Bladder microvascular endothelial cell (primary cell): ENCODE measurements around the gene INSL3. TPM values are rescaled to one million over a fixed set of nuclear protein-coding genes. Genes with fewer than 3 reads are reported as not detected.

ENCODE experiments used
- total RNA-seq: library from RNA; depleted of rRNA; stranded (reverse); fragments of >200 nt; gene quantifications from 2 replicates; pipeline ENCODE4 v1.2.3, GENCODE V29; 2014

INSL3 gene
- total RNA-seq = not detected in 2 replicates

GRCh38 chr19:17821190-17821589, at the start of gene INSL3:
Gene INSL3, minus strand, starts transcription at chr19:17821519. Its CDS starts 13 bp downstream, at chr19:17821506.

GRCh38 chr19:17859533-17860330, 38.4 kb upstream of the INSL3 start, which contains the start of gene RPL18A:
Gene RPL18A, plus strand, starts transcription at chr19:17859910. Its CDS starts 47 bp downstream, at chr19:17859957.

GRCh38 chr19:17847538-17848366, 26.4 kb upstream of the INSL3 start, which contains the start of gene JAK3:
Gene JAK3, minus strand, starts transcription at chr19:17847982. Its CDS starts 3,565 bp downstream, at chr19:17844417.

GRCh38 chr19:17794731-17795494, 26.4 kb downstream of the INSL3 start, which contains the start of gene B3GNT3:
Gene B3GNT3, plus strand, starts transcription at chr19:17795138. Its CDS starts 12,670 bp downstream, at chr19:17807808.

Other genes starting within 250 kb of the INSL3 start
- gene UNC13A, start 133.2 kb downstream of the INSL3 start, total RNA-seq = 0.16 and 0.57 TPM in 2 replicates
- 24.1 and 84.1 TPM in 2 replicates for gene MAP1S, start 102.0 kb downstream of the INSL3 start, total RNA-seq
- gene FCHO1, start 70.0 kb downstream of the INSL3 start, total RNA-seq = 0.31 and 1.1 TPM in 2 replicates
- gene B3GNT3, start 26.4 kb downstream of the INSL3 start, total RNA-seq = 0.16 TPM in 1 of 2 replicates, not detected in the other
- 4.4 and 5.2 TPM in 2 replicates for gene JAK3, start 26.5 kb upstream of the INSL3 start, total RNA-seq
- 882 and 1,185 TPM in 2 replicates for gene RPL18A, start 38.4 kb upstream of the INSL3 start, total RNA-seq
- gene SLC5A5, start 50.4 kb upstream of the INSL3 start, total RNA-seq = not detected in 2 replicates
- 32.1 and 72.3 TPM in 2 replicates for gene CCDC124, start 111.5 kb upstream of the INSL3 start, total RNA-seq
- under 0.01 TPM in 1 of 2 replicates, not detected in the other for gene KCNN1, start 145.6 kb upstream of the INSL3 start, total RNA-seq
- gene ARRDC2, start 186.7 kb upstream of the INSL3 start, total RNA-seq = 32.7 and 74.5 TPM in 2 replicates